ENCODE measurements around the gene RHBDD1.

Gene RHBDD1

GRCh38 chr2:226983895-226984749, 148.3 kb downstream of the RHBDD1 start:
- peak; percentile 56 for DNase-seq (ENCODE audit: low read depth, low spot score)

GRCh38 chr2:226984750-226985582, 149.1 kb downstream of the RHBDD1 start:
- peak; percentile 34 for DNase-seq (ENCODE audit: low read depth, low spot score)

GRCh38 chr2:226985583-226985946, 149.7 kb downstream of the RHBDD1 start:
- no peak for DNase-seq (ENCODE audit: low read depth, low spot score)

GRCh38 chr2:226991663-226992062, 155.8 kb downstream of the RHBDD1 start:
- no peak for DNase-seq (ENCODE audit: low read depth, low spot score)

- no peak for DNase-seq (ENCODE audit: low read depth, low spot score)
Measured at GRCh38 chr2:226993171-226993570, 157.3 kb downstream of the RHBDD1 start.

- no peak for DNase-seq (ENCODE audit: low read depth, low spot score)
Measured at GRCh38 chr2:226994775-226995174, 158.9 kb downstream of the RHBDD1 start.

- no peak for DNase-seq (ENCODE audit: low read depth, low spot score)
Measured at GRCh38 chr2:226995625-226996041, 159.8 kb downstream of the RHBDD1 start.

GRCh38 chr2:226999661-227000060, 163.8 kb downstream of the RHBDD1 start:
- no peak for DNase-seq (ENCODE audit: low read depth, low spot score)

- no peak for DNase-seq (ENCODE audit: low read depth, low spot score)
Measured at GRCh38 chr2:227000123-227000522, 164.3 kb downstream of the RHBDD1 start.

GRCh38 chr2:227004482-227004881, 168.6 kb downstream of the RHBDD1 start:
- no peak for DNase-seq (ENCODE audit: low read depth, low spot score)

- no peak for DNase-seq (ENCODE audit: low read depth, low spot score)
Measured at GRCh38 chr2:227006189-227006897, 170.5 kb downstream of the RHBDD1 start.

GRCh38 chr2:227007148-227007547, 171.3 kb downstream of the RHBDD1 start:
- no peak for DNase-seq (ENCODE audit: low read depth, low spot score)

- no peak for DNase-seq (ENCODE audit: low read depth, low spot score)
Measured at GRCh38 chr2:227007940-227008339, 172.1 kb downstream of the RHBDD1 start.

GRCh38 chr2:227010433-227010832, 174.6 kb downstream of the RHBDD1 start:
- DNase-seq (ENCODE audit: low read depth, low spot score): no peak

GRCh38 chr2:227013330-227013729, 177.5 kb downstream of the RHBDD1 start:
- no peak for DNase-seq (ENCODE audit: low read depth, low spot score)

- no peak for DNase-seq (ENCODE audit: low read depth, low spot score)
Measured at GRCh38 chr2:227013881-227014280, 178.0 kb downstream of the RHBDD1 start.

- DNase-seq (ENCODE audit: low read depth, low spot score): no peak
Measured at GRCh38 chr2:227016894-227017293, 181.0 kb downstream of the RHBDD1 start.

GRCh38 chr2:227020416-227020815, 184.6 kb downstream of the RHBDD1 start:
- no peak for DNase-seq (ENCODE audit: low read depth, low spot score)

- no peak for DNase-seq (ENCODE audit: low read depth, low spot score)
Measured at GRCh38 chr2:227022608-227023007, 186.8 kb downstream of the RHBDD1 start.

GRCh38 chr2:227025510-227025909, 189.7 kb downstream of the RHBDD1 start:
- DNase-seq (ENCODE audit: low read depth, low spot score): no peak

GRCh38 chr2:227029426-227030105, 193.7 kb downstream of the RHBDD1 start:
- no peak for DNase-seq (ENCODE audit: low read depth, low spot score)
